Loucy (cell line): ENCODE measurements around the gene PHF20.

Source experiments
- H2AFZ ChIP-seq: fragments of 200-600 bp; sonication (generic); 2 replicates; pipeline ENCODE4 v1.6.0; 2016; ENCODE audit warnings: antibody characterized with exemption, mild to moderate bottlenecking, low read length, moderate library complexity
- H3F3A ChIP-seq: fragments of 200-600 bp; 2 replicates; pipeline ENCODE4 v1.6.0; 2016; ENCODE audit warnings: antibody characterized with exemption, low read depth, mild to moderate bottlenecking
- H3K27me3 ChIP-seq: fragments of 200-600 bp; sonication (generic); 2 replicates; pipeline ENCODE4 v1.6.1; 2014; ENCODE audit warnings: low read length, mild to moderate bottlenecking; ENCODE audit not compliant: insufficient read depth, poor library complexity, severe bottlenecking
- H3K36me3 ChIP-seq: fragments of 200-600 bp; sonication (generic); 2 replicates; pipeline ENCODE4 v1.6.1; 2016; ENCODE audit warnings: low read length; ENCODE audit not compliant: insufficient read depth
- H3K4me1 ChIP-seq: fragments of 200-600 bp; sonication (generic); 2 replicates; pipeline ENCODE4 v1.5.1; 2014; ENCODE audit warnings: low read length, mild to moderate bottlenecking; ENCODE audit not compliant: insufficient read depth, poor library complexity, severe bottlenecking
- H3K4me2 ChIP-seq: fragments of 200-600 bp; sonication (generic); 2 replicates; pipeline ENCODE4 v1.6.0; 2014; ENCODE audit warnings: antibody characterized with exemption, low read length, low read depth, mild to moderate bottlenecking; ENCODE audit not compliant: poor library complexity, severe bottlenecking
- H3K4me3 ChIP-seq: fragments of 200-600 bp; sonication (generic); 2 replicates; pipeline ENCODE4 v1.5.1; 2014; ENCODE audit warnings: low read length, mild to moderate bottlenecking, mixed read lengths; ENCODE audit not compliant: poor library complexity, severe bottlenecking
- H3K79me2 ChIP-seq: fragments of 200-600 bp; sonication (generic); 2 replicates; pipeline ENCODE4 v1.6.1; 2014; ENCODE audit warnings: low read length; ENCODE audit not compliant: insufficient read depth
- H3K9ac ChIP-seq: fragments of 200-600 bp; sonication (generic); 2 replicates; pipeline ENCODE4 v1.6.0; 2014; ENCODE audit warnings: mild to moderate bottlenecking, low read depth, low read length, moderate library complexity; ENCODE audit not compliant: poor library complexity, severe bottlenecking
- H3K9me2 ChIP-seq: fragments of 200-600 bp; sonication (generic); replicated peaks from 2 replicates; pipeline ENCODE4 v1.6.1; 2016; ENCODE audit warnings: low read depth, low read length, mixed read lengths
- H3K9me3 ChIP-seq: fragments of 200-600 bp; sonication (generic); 2 replicates; pipeline ENCODE4 v1.6.1; 2014; ENCODE audit warnings: mild to moderate bottlenecking, antibody characterized with exemption, low read length, low read depth; ENCODE audit not compliant: insufficient read depth
- H4K20me1 ChIP-seq: fragments of 200-600 bp; sonication (generic); 2 replicates; pipeline ENCODE4 v1.6.0; 2014; ENCODE audit warnings: antibody characterized with exemption, low read length, mild to moderate bottlenecking; ENCODE audit not compliant: insufficient read depth, poor library complexity, severe bottlenecking
- CTCF ChIP-seq: fragments of 200-600 bp; sonication (generic); conservative IDR thresholded peaks from 2 replicates; pipeline ENCODE4 v1.5.1; 2014; ENCODE audit warnings: mild to moderate bottlenecking, antibody characterized with exemption, low read length
- EZH2phosphoT487 ChIP-seq: fragments of 200-600 bp; IDR thresholded peaks from 2 replicates; pipeline ENCODE4 v1.6.1; 2018; ENCODE audit warnings: antibody characterized with exemption, mild to moderate bottlenecking, moderate library complexity, borderline replicate concordance

Gene PHF20

GRCh38 chr20:35942243-35942642 is 170.4 kb downstream of the PHF20 start:
- Histone ChIP-seq H3K4me1 (no peaks in the 10 kb centered on the region), H3K79me2 (no peaks in the 10 kb centered on the region), H3K4me2 (no peak overlapping the region), H3K9me3 (no peaks in the 10 kb centered on the region), H3K27me3 (no peaks in the 10 kb centered on the region), H3K9me2 (no peaks in the 10 kb centered on the region), H3F3A (no peaks in the 10 kb centered on the region), H4K20me1 (no peaks in the 10 kb centered on the region), H3K36me3 (peaks cover 60% of the 10 kb centered on the region; the same call in 1 of the 2 replicates), H3K9ac (no peak overlapping the region), H2AFZ (no peak overlapping the region), H3K4me3 (no peak overlapping the region)
- no peak for TF ChIP-seq EZH2phosphoT487
- no peak for TF ChIP-seq CTCF

GRCh38 chr20:35947489-35947888 is 175.7 kb downstream of the PHF20 start:
- Histone ChIP-seq H3K4me2 (no peak overlapping the region), H4K20me1 (peaks cover 3% of the 10 kb centered on the region), H3K4me1 (peaks cover 4% of the 10 kb centered on the region), H3F3A (no peaks in the 10 kb centered on the region; the same call in 1 of the 2 replicates), H3K9me2 (no peaks in the 10 kb centered on the region), H3K9me3 (no peaks in the 10 kb centered on the region), H2AFZ (no peak overlapping the region), H3K4me3 (no peak overlapping the region), H3K36me3 (peaks cover 36% of the 10 kb centered on the region; the same call in 1 of the 2 replicates), H3K79me2 (peaks cover 9% of the 10 kb centered on the region), H3K27me3 (no peaks in the 10 kb centered on the region), H3K9ac (no peak overlapping the region)
- TF ChIP-seq CTCF (peak; percentile 75), EZH2phosphoT487 (no peak)

GRCh38 chr20:35947907-35948306 is 176.1 kb downstream of the PHF20 start:
- Histone ChIP-seq H3K4me2 (no peak overlapping the region), H3F3A (no peaks in the 10 kb centered on the region; the same call in 1 of the 2 replicates), H3K27me3 (no peaks in the 10 kb centered on the region), H3K79me2 (peaks cover 14% of the 10 kb centered on the region), H3K4me1 (peaks cover 8% of the 10 kb centered on the region), H3K4me3 (no peak overlapping the region), H4K20me1 (peaks cover 7% of the 10 kb centered on the region), H2AFZ (no peak overlapping the region), H3K36me3 (peaks cover 36% of the 10 kb centered on the region; the same call in 1 of the 2 replicates), H3K9me3 (no peaks in the 10 kb centered on the region), H3K9ac (no peak overlapping the region), H3K9me2 (no peaks in the 10 kb centered on the region)
- no peak for TF ChIP-seq EZH2phosphoT487
- TF ChIP-seq CTCF: no peak
